Osteoblast (primary cell): ENCODE data around the gene NMRK2. TPM values are rescaled to one million over a fixed set of nuclear protein-coding genes. Genes with fewer than 3 reads are reported as not detected.
"Not testable (repeated sequence)": the region's sequence is repeated elsewhere in the genome, so short reads cannot be mapped to it uniquely, and the experiment has no call there.

Source experiments
- DNase-seq: peaks from one replicate; pipeline ENCODE4 v3.0.0; 2011; ENCODE audit warnings: low spot score, mixed read lengths; ENCODE audit not compliant: insufficient read length; ENCODE audit errors: missing footprints
- H2AFZ ChIP-seq: 2 replicates; pipeline ENCODE4 v1.6.0; 2011; ENCODE audit warnings: mild to moderate bottlenecking, low read length
- H3K27ac ChIP-seq: 2 replicates; pipeline ENCODE4 v1.5.1; 2011; ENCODE audit warnings: mild to moderate bottlenecking, low read depth, low read length, moderate library complexity
- H3K27me3 ChIP-seq: 2 replicates; pipeline ENCODE4 v1.6.0; 2012; ENCODE audit warnings: mild to moderate bottlenecking, control low read depth, inconsistent platforms, low read length, moderate library complexity; ENCODE audit not compliant: insufficient read depth
- H3K36me3 ChIP-seq: 2 replicates; pipeline ENCODE4 v1.5.1; 2011; ENCODE audit warnings: mild to moderate bottlenecking, low read length, control low read depth, moderate library complexity; ENCODE audit not compliant: insufficient read depth
- H3K4me1 ChIP-seq: 2 replicates; pipeline ENCODE4 v1.5.1; 2011; ENCODE audit warnings: mild to moderate bottlenecking, low read length, control low read depth, moderate library complexity; ENCODE audit not compliant: insufficient read depth
- H3K4me2 ChIP-seq: 2 replicates; pipeline ENCODE4 v1.6.0; 2011; ENCODE audit warnings: mild to moderate bottlenecking, low read length; ENCODE audit not compliant: insufficient read depth
- H3K4me3 ChIP-seq: fragments of 200-600 bp; sonication (generic); 3 replicates; pipeline ENCODE4 v1.5.1; 2012; ENCODE audit warnings: mild to moderate bottlenecking, low read length, inconsistent platforms; ENCODE audit not compliant: insufficient read depth
- H3K79me2 ChIP-seq: 2 replicates; pipeline ENCODE4 v1.6.0; 2012; ENCODE audit warnings: mild to moderate bottlenecking, low read length, control low read depth, inconsistent platforms; ENCODE audit not compliant: insufficient read depth
- H3K9me3 ChIP-seq: 2 replicates; pipeline ENCODE4 v1.5.1; 2011; ENCODE audit warnings: low read depth, low read length, control low read depth
- H4K20me1 ChIP-seq: 2 replicates; pipeline ENCODE4 v1.6.0; 2012; ENCODE audit warnings: mild to moderate bottlenecking, low read length, control low read depth; ENCODE audit not compliant: insufficient read depth
- CTCF ChIP-seq: IDR thresholded peaks from 2 replicates; pipeline ENCODE4 v1.5.1; 2011; ENCODE audit warnings: mild to moderate bottlenecking, low read depth, low read length, moderate library complexity; ENCODE audit errors: extremely low read depth
- total RNA-seq: library from RNA; depleted of rRNA; stranded (reverse); fragments of >200 nt; gene quantifications from 2 replicates; pipeline ENCODE4 v1.2.3, GENCODE V29; 2012

NMRK2 gene
- total RNA-seq, 1 donor = not detected

GRCh38 chr19:3954107-3954506, 21.2 kb downstream of the NMRK2 start:
- H3K4me3 ChIP-seq = no peak overlapping the region
- H3K27ac ChIP-seq = no peak overlapping the region
- peak; percentile 79 for DNase-seq
- peaks cover 18% of the 10 kb centered on the region for H3K36me3 ChIP-seq
- H3K9me3 ChIP-seq = no peaks in the 10 kb centered on the region
- no peak for TF ChIP-seq CTCF
- peaks cover 26% of the 10 kb centered on the region for H3K79me2 ChIP-seq
- H3K4me2 ChIP-seq = no peak overlapping the region
- peaks cover 60% of the 10 kb centered on the region for H4K20me1 ChIP-seq
- H2AFZ ChIP-seq = no peak overlapping the region
- no peaks in the 10 kb centered on the region for H3K27me3 ChIP-seq
- no peaks in the 10 kb centered on the region for H3K4me1 ChIP-seq

GRCh38 chr19:3955276-3955675, 22.4 kb downstream of the NMRK2 start:
- H2AFZ ChIP-seq, H3K4me3 ChIP-seq, H3K4me1 ChIP-seq, H3K27ac ChIP-seq, DNase-seq, H3K4me2 ChIP-seq, H3K27me3 ChIP-seq, H3K9me3 ChIP-seq: not testable (repeated sequence)
- H3K36me3 ChIP-seq = peaks cover 28% of the 10 kb centered on the region
- H4K20me1 ChIP-seq = peaks cover 60% of the 10 kb centered on the region
- peaks cover 37% of the 10 kb centered on the region for H3K79me2 ChIP-seq

- Histone ChIP-seq H3K79me2 (peaks cover 37% of the 10 kb centered on the region), H3K4me2 (no peak overlapping the region), H4K20me1 (peaks cover 60% of the 10 kb centered on the region), H3K9me3 (no peaks in the 10 kb centered on the region), H3K36me3 (peaks cover 31% of the 10 kb centered on the region), H3K4me3 (no peak overlapping the region), H3K4me1 (no peaks in the 10 kb centered on the region), H3K27ac (no peak overlapping the region), H2AFZ (no peak overlapping the region), H3K27me3 (no peaks in the 10 kb centered on the region)
- TF ChIP-seq CTCF = no peak
- no peak for DNase-seq
These were observed 22.8 kb downstream of the NMRK2 start for GRCh38 chr19:3955688-3956087.

GRCh38 chr19:3958836-3959765, 26.2 kb downstream of the NMRK2 start:
- Histone ChIP-seq H3K4me2 (no peak overlapping the region), H4K20me1 (peaks cover 65% of the 10 kb centered on the region), H3K36me3 (peaks cover 64% of the 10 kb centered on the region), H3K4me1 (no peaks in the 10 kb centered on the region), H3K27me3 (no peaks in the 10 kb centered on the region), H3K9me3 (no peaks in the 10 kb centered on the region), H2AFZ (no peak overlapping the region), H3K4me3 (no peak overlapping the region), H3K27ac (no peak overlapping the region), H3K79me2 (peaks cover 65% of the 10 kb centered on the region)
- DNase-seq = no peak
- TF ChIP-seq CTCF = no peak
